K562 (cell line): Measurements from ENCODE around the gene RNF135. TPM values are rescaled to one million over a fixed set of nuclear protein-coding genes. Genes with fewer than 3 reads are reported as not detected.

Experiments used
- BMI1 ChIP-seq: fragments of 150-350 bp; IDR thresholded peaks from 2 replicates; pipeline ENCODE4 v1.6.1; 2014; ENCODE audit warnings: low read length
- CHCHD3 ChIP-seq: fragments of 250-450 bp; sonication (Bioruptor Pico); IDR thresholded peaks from 2 replicates; pipeline ENCODE4 v2.1.2; 2022; ENCODE audit warnings: mild to moderate bottlenecking
- FOS ChIP-seq: IDR thresholded peaks from 3 replicates; pipeline ENCODE4 v1.6.1; 2011; ENCODE audit not compliant: insufficient read length; ENCODE audit errors: extremely low read depth
- FOXA3 ChIP-seq, 2 experiments: fragments of 450-650 bp in 1 of 2; sonication (generic) in 1 of 2; formaldehyde crosslinking; IDR thresholded peaks in 1 of 2; conservative IDR thresholded peaks in 1 of 2; 2 replicates each; pipeline versions ENCODE4 v1.4.0 to v1.8.0; 2020 to 2022; ENCODE audit warnings: mild to moderate bottlenecking in 2 of 2, missing genetic modification reagents in 1 of 2
- HLTF ChIP-seq: fragments of 450-650 bp; IDR thresholded peaks from 2 replicates; pipeline ENCODE4 v1.6.1; 2016
- ID3 ChIP-seq, 2 experiments: fragments of 250-450 bp in 1 of 2; fragments of 450-650 bp in 1 of 2; sonication (Bioruptor Pico) in 1 of 2; IDR thresholded peaks; 2 replicates each; pipeline versions ENCODE4 v1.6.1 to v1.8.0; 2016 to 2021; ENCODE audit warnings: mild to moderate bottlenecking in 2 of 2, moderate library complexity in 2 of 2, missing compliant biosample characterization in 1 of 2, missing genetic modification characterization in 1 of 2
- KLF6 ChIP-seq: fragments of 250-450 bp; sonication (Bioruptor Pico); IDR thresholded peaks from 2 replicates; pipeline ENCODE4 v1.4.0; 2020; ENCODE audit warnings: mild to moderate bottlenecking, moderate library complexity, borderline replicate concordance
- MAFF ChIP-seq: IDR thresholded peaks from 2 replicates; pipeline ENCODE4 v1.6.1; 2012; ENCODE audit warnings: low read length, improper control_type of control experiment
- SFPQ ChIP-seq: fragments of 200-400 bp; formaldehyde crosslinking; IDR thresholded peaks from 2 replicates; pipeline ENCODE4 v1.6.1; 2017; ENCODE audit warnings: mild to moderate bottlenecking, low read depth, low read length, moderate library complexity
- SMAD4 ChIP-seq: fragments of 250-450 bp; sonication (Bioruptor Pico); conservative IDR thresholded peaks from 2 replicates; pipeline ENCODE4 v1.8.0; 2021; ENCODE audit warnings: inconsistent platforms, mild to moderate bottlenecking, moderate library complexity
- TRIM25 ChIP-seq: fragments of 450-650 bp; IDR thresholded peaks from 2 replicates; pipeline ENCODE4 v1.7.0; 2016; ENCODE audit warnings: borderline replicate concordance
- ZBTB9 ChIP-seq: fragments of 450-650 bp; formaldehyde crosslinking; IDR thresholded peaks from 2 replicates; pipeline ENCODE4 v1.4.0; 2020; ENCODE audit warnings: mild to moderate bottlenecking, moderate library complexity
- ZFP91 ChIP-seq: sonication (generic); formaldehyde crosslinking; IDR thresholded peaks from 2 replicates; pipeline ENCODE4 v1.8.0; 2022; ENCODE audit warnings: mild to moderate bottlenecking, missing genetic modification reagents
- ZNF644 ChIP-seq: fragments of 200-800 bp; sonication (Bioruptor generic); IDR thresholded peaks from 2 replicates; pipeline ENCODE4 v1.6.1; 2016; ENCODE audit warnings: low read depth, missing genetic modification characterization, missing compliant biosample characterization
- ZNF780A ChIP-seq: fragments of 250-450 bp; sonication (Bioruptor Pico); IDR thresholded peaks from 2 replicates; pipeline ENCODE4 v1.5.0; 2021; ENCODE audit warnings: mild to moderate bottlenecking
- polyA plus RNA-seq, 8 experiments: library from polyadenylated mRNA; depleted of rRNA in 4 of 8; stranded (reverse) in 5 of 8; unstranded in 3 of 8; fragments of >200 nt; fragmentation: Nextera tagmentation in 2 of 8; fragmentation: Illumina TruSeq in 1 of 8; extraction: Ambion mirVana in 2 of 8; extraction: Trizol in 1 of 8; gene quantifications; 2 replicates each; pipeline versions ENCODE4 v1.2.1 to v1.2.3, GENCODE V29; 2011 to 2014; ENCODE audit warnings: inconsistent platforms in 1 of 8, missing spikeins in 1 of 8
- total RNA-seq, 7 experiments: library from RNA; depleted of rRNA in 6 of 7; stranded (reverse); fragments of >200 nt in 6 of 7; fragmentation: Illumina TruSeq in 2 of 7; extraction: Trizol in 2 of 7; gene quantifications; 2 replicates each; pipeline versions ENCODE4 v1.2.1 to v1.2.3, GENCODE V29; 2011 to 2021; ENCODE audit warnings: low replicate concordance in 1 of 7

The RNF135 gene
- total and polyA plus RNA-seq, 9 of the 15 experiments (the other 6 are each of a cell fraction or from before 2014, with no cell fraction given): 0.08 TPM; not detected in 8

GRCh38 chr17:30939051-30939689, 31.7 kb upstream of the RNF135 start (continued):
- TF ChIP-seq TRIM25 (no peak), BMI1 (no peak), SMAD4 (CRISPR knock-in tag) (no peak), ZBTB9 (no peak), ZNF644 (tag) (no peak), ID3 (CRISPR knock-in tag; IDR thresholded peaks at IDR 0.05) (no peak), ID3 (tag; IDR thresholded peaks at IDR 0.05) (no peak), HLTF (no peak), CHCHD3 (no peak), ZFP91 (CRISPR knock-in tag) (no peak), MAFF (no peak), FOS (no peak), KLF6 (CRISPR knock-in tag) (no peak), ZNF780A (CRISPR knock-in tag) (no peak), SFPQ (no peak), FOXA3 (CRISPR knock-in tag; conservative IDR thresholded peaks at IDR 0.05 in 1 of 2, IDR thresholded peaks at IDR 0.05 in 1 of 2) (no peak)
